ENCODE data around the gene SLC1A4.

Gene SLC1A4

GRCh38 chr2:65027616-65028244 lies 38.5 kb downstream of the SLC1A4 start:
- H3K27me3 ChIP-seq (ENCODE audit: insufficient read depth, poor library complexity, severe bottlenecking): no peaks in the 10 kb centered on the region
- no peak for DNase-seq (ENCODE audit: low read depth in 1 of 2, low spot score in 1 of 2)
- H3K27ac ChIP-seq (replicated peaks): no peak overlapping the region
- H3K4me3 ChIP-seq (replicated peaks; ENCODE audit: insufficient read depth, low read length): no peak overlapping the region
- TF ChIP-seq SPI1 (IDR thresholded peaks at IDR 0.05; ENCODE audit: borderline replicate concordance, low read depth) (no peak), CTCF (IDR thresholded peaks at IDR 0.05; ENCODE audit: insufficient read depth, low read length) (no peak), REST (IDR thresholded peaks at IDR 0.05; ENCODE audit: insufficient replicate concordance, low read depth) (no peak), POLR2AphosphoS5 (IDR thresholded peaks at IDR 0.05; ENCODE audit: low read depth) (no peak), GABPA (IDR thresholded peaks at IDR 0.05; ENCODE audit: low read depth) (no peak)

DNA sequence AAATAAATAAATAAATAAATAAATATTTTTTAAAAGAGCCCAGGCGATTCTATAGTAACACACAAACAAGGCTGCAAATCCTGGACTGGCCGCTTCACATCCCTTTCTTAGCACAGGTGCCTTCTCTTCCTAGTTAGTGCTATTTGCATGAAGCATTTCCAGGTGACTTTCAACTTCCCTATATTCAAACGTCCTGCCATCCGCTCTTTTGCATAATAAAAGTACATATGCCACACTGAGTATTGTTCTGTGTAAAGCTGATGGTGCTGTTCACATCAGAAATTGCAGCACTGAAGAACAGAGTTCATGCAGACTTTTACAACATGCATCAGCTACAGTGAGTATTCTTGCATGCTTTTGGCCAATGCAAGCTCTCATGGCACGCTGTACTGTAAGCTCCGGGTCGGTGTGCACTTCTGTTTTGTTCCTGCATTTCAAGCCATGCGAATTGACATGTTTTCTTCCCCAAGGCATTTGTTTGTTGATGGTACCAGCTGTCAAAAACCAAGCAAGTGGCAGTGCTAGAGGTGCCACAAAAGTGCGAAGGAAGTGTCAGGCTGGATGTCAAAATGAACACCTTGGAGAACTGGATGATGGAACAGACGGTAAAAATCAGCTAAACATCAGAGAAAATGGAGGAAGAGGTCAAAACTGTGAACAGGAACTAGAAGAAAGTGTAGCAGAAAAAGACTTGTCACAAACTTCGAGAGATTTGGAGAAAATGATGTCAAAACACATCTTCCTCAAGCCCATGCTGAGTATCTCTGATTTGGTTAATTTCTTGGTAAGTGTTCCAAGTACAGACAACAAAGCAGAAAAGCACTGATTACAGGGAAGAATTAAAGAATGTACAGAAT lies 41.5 kb downstream of the SLC1A4 start:
- DNase-seq (ENCODE audit: low read depth in 1 of 2, low spot score in 1 of 2): no peak
- Histone ChIP-seq H3K4me3 (replicated peaks; ENCODE audit: insufficient read depth, low read length) (no peak overlapping the region), H3K27ac (replicated peaks) (no peak overlapping the region), H3K27me3 (ENCODE audit: insufficient read depth, poor library complexity, severe bottlenecking) (no peaks in the 10 kb centered on the region)
- TF ChIP-seq REST (IDR thresholded peaks at IDR 0.05; ENCODE audit: insufficient replicate concordance, low read depth) (no peak), CTCF (IDR thresholded peaks at IDR 0.05; ENCODE audit: insufficient read depth, low read length) (no peak), POLR2AphosphoS5 (IDR thresholded peaks at IDR 0.05; ENCODE audit: low read depth) (no peak), SPI1 (IDR thresholded peaks at IDR 0.05; ENCODE audit: borderline replicate concordance, low read depth) (no peak), GABPA (IDR thresholded peaks at IDR 0.05; ENCODE audit: low read depth) (no peak)

DNA sequence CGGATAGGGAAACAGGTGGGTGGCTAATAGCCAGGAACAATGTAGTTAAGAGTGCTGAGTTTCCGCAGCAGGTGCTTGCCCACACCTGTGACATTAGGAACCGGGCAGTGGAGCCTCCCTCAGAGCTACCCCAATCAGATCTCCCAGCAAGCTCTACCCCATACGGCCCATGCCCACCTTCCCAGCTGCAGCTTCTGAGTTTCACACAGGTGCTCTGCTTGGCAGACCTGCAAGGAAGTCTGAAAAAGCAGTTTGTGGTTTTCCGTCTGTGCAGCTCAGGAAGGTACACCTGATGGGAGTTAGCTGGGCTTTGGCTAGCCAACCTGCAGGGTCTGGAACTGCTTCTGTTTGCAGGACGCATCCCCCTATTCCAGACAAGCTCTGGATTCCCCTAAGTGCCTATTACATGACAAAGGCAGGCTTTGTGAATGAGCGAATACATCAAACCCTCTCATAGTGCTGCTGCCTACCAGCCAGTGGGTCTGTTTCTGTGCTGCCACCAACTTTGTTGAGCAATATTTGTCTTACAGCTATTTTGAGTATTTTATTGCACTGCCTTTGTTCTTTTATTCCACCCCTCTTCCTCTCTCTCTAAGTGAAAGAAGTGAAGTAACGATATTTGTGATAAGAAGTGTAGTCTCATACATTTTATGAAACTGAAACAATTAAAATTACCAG lies 42.3 kb downstream of the SLC1A4 start:
- Histone ChIP-seq H3K4me3 (replicated peaks; ENCODE audit: insufficient read depth, low read length) (no peak overlapping the region), H3K27me3 (ENCODE audit: insufficient read depth, poor library complexity, severe bottlenecking) (no peaks in the 10 kb centered on the region), H3K27ac (replicated peaks) (no peak overlapping the region)
- no peak for DNase-seq (ENCODE audit: low read depth in 1 of 2, low spot score in 1 of 2)
- TF ChIP-seq POLR2AphosphoS5 (IDR thresholded peaks at IDR 0.05; ENCODE audit: low read depth): no peak
